Stimulated activated naive CD8-positive, alpha-beta T cell treated with anti-CD3 and anti-CD28 coated beads, Interleukin-15, Interleukin-2, amounts not matched to agents 100 ng/mL and 50 ng/mL, for 24 hours (primary cell): ENCODE measurements around the gene SLC9A9.
"Not testable (repeated sequence)": the region's sequence is repeated elsewhere in the genome, so short reads cannot be mapped to it uniquely, and the experiment has no call there.

Source experiments
- H3K27ac Mint-ChIP-seq: one replicate; pipeline ENCODE4 v1.8.0; 2021; ENCODE audit warnings: mild to moderate bottlenecking, mixed read lengths
- H3K27me3 Mint-ChIP-seq: one replicate; pipeline ENCODE4 v1.8.0; 2021; ENCODE audit warnings: mixed read lengths
- H3K36me3 Mint-ChIP-seq: one replicate; pipeline ENCODE4 v1.8.0; 2021; ENCODE audit warnings: low read depth, mixed read lengths
- H3K4me1 Mint-ChIP-seq: one replicate; pipeline ENCODE4 v1.8.0; 2021; ENCODE audit warnings: low read depth, mixed read lengths
- H3K4me3 Mint-ChIP-seq: one replicate; pipeline ENCODE4 v1.8.0; 2021; ENCODE audit warnings: mild to moderate bottlenecking, mixed read lengths
- H3K9me3 Mint-ChIP-seq: one replicate; pipeline ENCODE4 v1.8.0; 2021; ENCODE audit warnings: mixed read lengths

Gene SLC9A9

DNA sequence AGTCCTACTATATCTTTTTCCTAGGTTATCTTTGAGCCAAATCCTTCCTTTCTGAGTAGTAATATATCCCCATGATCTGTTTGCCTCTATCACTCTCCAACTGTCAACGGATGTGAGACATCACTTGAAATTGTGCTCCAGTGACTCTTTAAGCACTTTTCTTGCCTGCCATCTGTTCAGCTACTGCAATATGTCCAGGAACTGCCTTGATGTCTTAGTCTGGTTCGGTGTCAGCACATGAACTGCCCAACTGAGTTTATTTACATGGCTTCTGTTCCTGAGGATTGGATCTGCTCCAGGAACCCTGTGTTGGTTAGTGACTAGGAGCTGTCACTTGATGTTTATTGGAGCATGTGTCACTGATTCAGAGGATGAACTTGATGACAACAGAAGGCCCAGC is 116.5 kb downstream of the SLC9A9 start:
- Mint-ChIP-seq H3K9me3 (no peaks in the 10 kb centered on the region), H3K27ac (no peak overlapping the region), H3K36me3 (no peaks in the 10 kb centered on the region), H3K4me1 (no peaks in the 10 kb centered on the region), H3K4me3 (no peak overlapping the region), H3K27me3 (no peaks in the 10 kb centered on the region)

DNA sequence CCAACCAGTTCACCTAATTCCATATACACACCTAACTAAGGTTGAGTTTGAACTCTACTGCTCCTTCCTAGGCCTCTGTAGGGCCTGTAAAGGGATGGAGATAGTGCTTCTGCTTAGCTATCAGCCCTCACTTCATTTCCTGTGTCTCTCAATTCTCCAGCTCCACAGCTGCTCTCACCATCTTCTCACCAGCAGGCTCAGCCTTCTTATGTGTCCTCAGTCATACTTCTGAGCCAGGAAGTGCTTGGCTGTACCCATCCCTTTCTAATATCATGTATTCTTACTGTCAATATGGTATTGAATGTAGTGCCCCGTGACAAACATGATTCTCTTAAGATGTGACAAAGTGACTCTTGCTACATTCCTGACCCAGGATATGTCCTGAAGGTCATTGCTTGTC is 116.9 kb downstream of the SLC9A9 start:
- Mint-ChIP-seq H3K4me1 (no peaks in the 10 kb centered on the region), H3K27ac (no peak overlapping the region), H3K4me3 (no peak overlapping the region), H3K36me3 (no peaks in the 10 kb centered on the region), H3K9me3 (no peaks in the 10 kb centered on the region), H3K27me3 (no peaks in the 10 kb centered on the region)

DNA sequence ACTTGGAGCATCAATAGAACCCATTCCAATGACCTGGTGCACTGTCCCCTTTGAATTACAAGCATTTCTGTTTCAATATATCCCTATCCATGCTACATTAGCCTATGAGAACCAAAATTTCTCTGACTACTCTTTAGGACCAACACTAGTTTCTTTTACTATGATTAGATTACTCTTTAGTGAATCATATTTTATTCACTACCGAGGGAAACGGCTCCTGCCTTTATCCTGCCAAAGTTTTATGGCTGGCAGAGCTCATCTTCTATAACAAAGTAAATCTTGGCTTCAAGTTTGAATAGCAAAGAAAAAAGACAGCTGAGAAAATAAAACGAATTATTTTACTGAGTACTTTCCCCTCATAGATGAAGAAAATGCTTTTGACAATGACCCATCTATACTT is 120.9 kb downstream of the SLC9A9 start:
- no peaks in the 10 kb centered on the region for H3K27me3 Mint-ChIP-seq
- H3K4me3 Mint-ChIP-seq = no peak overlapping the region
- no peaks in the 10 kb centered on the region for H3K4me1 Mint-ChIP-seq
- H3K9me3 Mint-ChIP-seq = no peaks in the 10 kb centered on the region
- peaks cover 4% of the 10 kb centered on the region for H3K36me3 Mint-ChIP-seq
- H3K27ac Mint-ChIP-seq = no peak overlapping the region

DNA sequence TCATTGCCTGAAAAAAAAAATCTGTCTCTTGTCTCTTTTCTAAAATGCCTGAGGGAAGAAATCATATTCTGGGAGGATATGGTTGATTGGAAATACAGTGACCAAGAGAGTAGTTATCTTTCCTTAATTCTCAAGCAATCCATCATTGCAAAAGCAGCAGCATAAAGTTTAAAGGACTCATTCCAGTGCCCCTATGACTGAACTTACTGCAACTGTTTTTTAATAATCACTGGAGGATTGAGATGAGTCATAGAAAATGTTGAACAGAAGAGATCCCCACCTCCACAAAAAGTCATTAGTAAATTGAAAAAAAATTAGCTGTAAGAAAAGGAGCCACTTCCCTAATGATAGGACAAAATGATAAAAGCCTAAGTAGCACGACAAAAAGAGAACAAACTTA is 121.5 kb downstream of the SLC9A9 start:
- Mint-ChIP-seq H3K9me3 (no peaks in the 10 kb centered on the region), H3K4me3 (no peak overlapping the region), H3K27ac (no peak overlapping the region), H3K4me1 (no peaks in the 10 kb centered on the region), H3K27me3 (no peaks in the 10 kb centered on the region), H3K36me3 (peaks cover 4% of the 10 kb centered on the region)

DNA sequence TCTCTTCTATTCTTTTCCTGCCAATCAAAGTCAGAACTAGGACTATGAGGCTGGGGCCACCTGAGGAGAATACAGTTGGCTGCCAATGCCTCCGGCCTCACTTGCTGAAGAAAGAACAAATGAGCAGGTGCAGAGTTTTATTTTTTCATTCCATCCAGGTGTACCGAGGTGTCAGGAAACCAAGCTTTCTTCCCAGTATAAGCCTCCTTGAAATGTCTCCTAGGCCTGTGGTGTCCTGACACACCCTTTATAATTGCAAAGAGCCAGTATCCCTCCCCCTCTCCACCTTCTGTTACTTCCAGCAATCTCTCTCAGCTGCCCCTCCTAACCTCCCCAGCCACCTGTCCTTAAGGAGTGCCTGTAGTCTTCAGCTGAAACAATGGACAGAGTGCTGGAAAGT is 127.9 kb downstream of the SLC9A9 start:
- Mint-ChIP-seq H3K27ac (no peak overlapping the region), H3K36me3 (peaks cover 4% of the 10 kb centered on the region), H3K4me3 (no peak overlapping the region)

DNA sequence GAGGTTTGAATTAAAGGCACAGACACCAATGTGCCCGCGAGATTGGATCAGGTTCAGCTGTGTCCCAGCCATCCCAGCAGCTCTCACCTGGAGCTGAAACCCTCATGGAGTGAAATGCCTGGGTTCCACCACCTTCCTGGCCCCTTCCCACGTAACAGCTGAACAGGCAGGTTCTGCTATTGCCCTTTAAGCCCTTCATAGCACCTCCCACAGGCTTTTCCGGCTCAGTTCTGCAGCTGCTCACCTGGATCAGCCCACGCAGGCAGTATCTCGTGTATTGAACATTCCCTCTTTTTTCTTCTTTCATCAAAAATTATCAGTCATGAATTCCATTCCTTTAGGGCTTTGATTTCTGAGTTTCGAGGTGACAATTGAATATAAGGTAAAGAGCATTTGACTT is 129.8 kb downstream of the SLC9A9 start:
- no peaks in the 10 kb centered on the region for H3K4me1 Mint-ChIP-seq
- H3K27ac Mint-ChIP-seq = no peak overlapping the region
- no peaks in the 10 kb centered on the region for H3K27me3 Mint-ChIP-seq
- no peak overlapping the region for H3K4me3 Mint-ChIP-seq
- H3K9me3 Mint-ChIP-seq = no peaks in the 10 kb centered on the region
- H3K36me3 Mint-ChIP-seq = no peaks in the 10 kb centered on the region

More for the DNA sequence above, 127.9 kb downstream of the SLC9A9 start:
- no peaks in the 10 kb centered on the region for H3K9me3 Mint-ChIP-seq
- H3K4me1 Mint-ChIP-seq = no peaks in the 10 kb centered on the region
- no peaks in the 10 kb centered on the region for H3K27me3 Mint-ChIP-seq

DNA sequence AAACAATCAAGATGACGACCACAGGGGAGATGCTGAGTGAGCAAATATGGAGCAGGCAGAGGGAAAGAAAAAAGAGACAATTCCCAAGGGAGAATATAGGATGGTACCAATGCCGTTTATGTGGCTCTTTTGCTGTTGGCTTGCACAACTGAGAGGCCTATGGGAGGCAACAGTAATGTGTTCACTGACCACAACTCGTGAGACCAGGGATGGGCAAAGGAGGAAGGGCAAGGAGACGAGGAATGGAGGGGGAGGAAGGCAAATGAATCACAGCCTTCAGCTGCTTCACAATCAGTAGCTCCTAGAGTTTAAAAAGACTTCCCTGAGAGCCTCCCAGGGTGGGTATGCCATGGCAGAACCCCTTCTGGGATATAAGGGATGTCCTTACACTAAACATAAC is 131.5 kb downstream of the SLC9A9 start:
- Mint-ChIP-seq H3K27ac (no peak overlapping the region), H3K4me3 (no peak overlapping the region), H3K36me3 (no peaks in the 10 kb centered on the region), H3K9me3 (no peaks in the 10 kb centered on the region), H3K4me1 (no peaks in the 10 kb centered on the region), H3K27me3 (no peaks in the 10 kb centered on the region)

DNA sequence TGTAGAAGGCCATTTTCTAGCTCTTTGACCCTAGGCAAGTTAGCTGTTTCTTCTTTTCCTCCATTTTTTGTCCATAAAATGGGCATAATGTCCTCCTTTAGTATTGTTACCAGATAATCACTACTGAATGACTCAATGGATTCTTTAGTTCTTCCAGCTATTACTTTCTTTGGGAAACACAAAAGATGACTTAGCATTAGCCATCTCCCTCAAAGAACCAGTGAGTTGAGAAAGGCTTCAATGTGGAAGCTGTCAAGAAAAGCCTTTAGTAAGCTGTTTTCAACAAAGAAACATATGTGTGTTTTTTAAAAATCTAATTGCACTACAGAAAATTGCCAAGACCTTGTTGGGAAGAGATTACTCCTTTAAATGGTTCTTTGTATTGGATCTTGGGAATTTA is 135.7 kb downstream of the SLC9A9 start:
- no peak overlapping the region for H3K4me3 Mint-ChIP-seq

DNA sequence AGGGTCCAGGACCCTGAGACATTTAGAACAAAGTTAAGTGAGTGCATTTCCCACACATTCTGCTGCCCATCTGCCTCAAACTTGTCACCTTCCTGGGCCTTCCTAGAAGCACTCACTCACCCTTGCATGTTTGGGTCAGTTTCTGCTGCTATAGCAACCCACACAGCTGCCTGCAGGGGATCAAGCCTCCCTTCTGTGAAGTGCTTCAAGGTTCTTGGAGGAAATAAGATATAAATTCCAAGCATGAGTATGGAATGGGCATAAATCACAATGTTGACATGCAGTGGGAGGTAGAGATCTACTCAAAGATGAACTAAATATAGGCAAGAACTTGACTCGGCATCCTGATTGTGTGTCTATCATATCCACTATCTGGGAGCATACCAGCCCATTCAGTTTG is 140.4 kb downstream of the SLC9A9 start:
- Mint-ChIP-seq H3K27me3 (no peaks in the 10 kb centered on the region), H3K27ac (no peak overlapping the region), H3K4me3 (no peak overlapping the region), H3K9me3 (no peaks in the 10 kb centered on the region), H3K36me3 (no peaks in the 10 kb centered on the region), H3K4me1 (no peaks in the 10 kb centered on the region)

More for the DNA sequence above, 135.7 kb downstream of the SLC9A9 start:
- H3K4me1 Mint-ChIP-seq = no peaks in the 10 kb centered on the region
- H3K27ac Mint-ChIP-seq = no peak overlapping the region
- H3K9me3 Mint-ChIP-seq = no peaks in the 10 kb centered on the region
- H3K36me3 Mint-ChIP-seq = no peaks in the 10 kb centered on the region
- no peaks in the 10 kb centered on the region for H3K27me3 Mint-ChIP-seq

DNA sequence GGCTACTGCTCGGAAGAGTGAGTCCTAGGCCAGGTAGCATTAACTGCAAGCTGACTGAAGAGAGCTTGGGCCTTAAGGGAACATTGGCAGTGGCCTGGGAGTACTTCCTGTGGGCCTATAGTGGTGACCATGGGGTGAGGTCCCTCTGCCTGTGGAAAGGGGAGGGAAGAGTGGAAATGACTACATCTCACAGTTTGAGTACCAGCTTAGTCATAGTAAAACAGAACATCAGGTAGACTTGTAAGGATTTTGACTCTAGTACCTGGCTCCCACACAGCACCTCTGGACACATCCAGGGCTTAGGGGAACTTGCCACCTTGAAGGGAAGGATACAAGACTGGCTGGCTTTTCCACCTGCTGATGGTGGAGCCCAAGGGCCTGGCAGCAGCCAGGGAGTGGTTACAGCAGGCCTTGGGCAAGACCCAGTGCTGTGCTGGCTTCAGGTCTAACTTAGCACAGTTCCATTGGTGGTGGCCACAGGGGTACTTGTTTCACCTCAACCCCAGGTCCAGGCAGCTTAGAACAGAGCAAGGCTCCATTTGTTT is 147.8 kb downstream of the SLC9A9 start:
- H3K36me3 Mint-ChIP-seq = no peaks in the 10 kb centered on the region
- no peaks in the 10 kb centered on the region for H3K27me3 Mint-ChIP-seq
- no peaks in the 10 kb centered on the region for H3K4me1 Mint-ChIP-seq
- H3K27ac Mint-ChIP-seq = no peak overlapping the region
- H3K4me3 Mint-ChIP-seq = no peak overlapping the region
- H3K9me3 Mint-ChIP-seq = no peaks in the 10 kb centered on the region

DNA sequence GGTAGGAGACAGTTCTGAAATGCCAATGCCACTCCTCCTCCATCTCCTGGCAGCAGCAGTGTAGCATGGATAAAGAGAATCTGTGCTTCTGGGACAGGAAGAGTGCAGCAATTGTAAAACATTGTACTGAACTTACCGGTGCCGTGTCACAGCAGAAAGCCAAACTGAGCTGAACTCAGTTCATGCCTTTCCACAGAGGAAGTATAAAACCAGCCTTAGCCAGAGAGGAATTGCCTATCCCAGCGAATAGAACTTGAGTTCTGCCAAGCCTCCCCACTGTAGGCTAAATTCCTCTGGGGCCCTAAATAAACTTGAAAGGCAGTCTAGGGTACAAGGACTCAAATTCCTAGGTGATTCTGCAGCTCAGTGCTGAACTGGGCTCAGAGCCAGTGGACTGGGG is 148.8 kb downstream of the SLC9A9 start:
- Mint-ChIP-seq H3K4me3 (no peak overlapping the region), H3K4me1 (no peaks in the 10 kb centered on the region), H3K27ac (no peak overlapping the region), H3K27me3 (no peaks in the 10 kb centered on the region), H3K9me3 (no peaks in the 10 kb centered on the region), H3K36me3 (no peaks in the 10 kb centered on the region)

DNA sequence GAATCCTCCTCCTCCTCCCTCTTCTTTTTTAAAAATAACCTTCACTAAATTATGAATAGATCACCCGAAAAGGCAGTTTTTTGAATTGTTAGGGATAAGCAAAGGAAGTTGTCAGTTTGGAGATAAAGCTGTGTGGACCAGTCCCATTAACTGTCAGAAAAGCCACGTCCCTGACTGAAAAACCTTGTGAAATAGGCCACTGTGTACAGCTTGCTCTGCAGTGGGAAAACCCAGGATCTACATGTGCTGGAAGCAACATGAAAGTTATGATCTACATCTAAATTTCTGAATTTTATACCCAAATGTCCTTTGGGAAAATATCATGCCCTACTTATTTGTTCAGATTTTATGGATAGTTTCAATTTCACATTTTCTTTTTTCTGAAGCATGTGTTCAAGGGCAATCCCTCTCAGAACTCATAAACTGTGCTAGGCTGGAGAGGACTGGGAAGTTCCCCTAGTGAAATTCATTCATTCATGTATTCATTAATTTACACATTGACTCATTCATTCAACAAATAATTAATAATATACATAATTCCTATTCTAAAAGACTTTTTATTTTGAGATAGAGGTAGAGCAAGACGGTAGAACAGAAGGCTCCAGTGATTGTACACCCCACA is 149.5 kb downstream of the SLC9A9 start:
- Mint-ChIP-seq H3K27me3 (no peaks in the 10 kb centered on the region), H3K4me1 (no peaks in the 10 kb centered on the region), H3K27ac (no peak overlapping the region), H3K36me3 (no peaks in the 10 kb centered on the region), H3K4me3 (no peak overlapping the region), H3K9me3 (no peaks in the 10 kb centered on the region)

DNA sequence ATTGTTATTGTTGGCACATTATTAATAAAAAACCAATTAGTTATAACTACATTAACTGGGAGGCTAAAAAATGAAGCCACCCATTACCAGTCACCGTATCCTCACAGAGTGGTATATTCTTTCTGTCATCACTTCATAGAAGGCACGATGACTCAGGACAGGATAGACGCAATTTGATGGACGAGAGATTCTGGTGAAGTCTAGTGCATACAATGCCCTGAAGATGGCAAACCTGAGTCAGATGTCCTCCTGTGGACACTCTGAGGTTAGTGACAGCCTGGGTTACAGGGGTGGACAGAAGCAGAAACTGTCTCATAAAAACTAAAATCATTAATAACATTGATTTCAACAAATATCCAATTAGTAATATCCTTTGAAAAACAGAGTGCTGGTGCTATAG is 150.3 kb downstream of the SLC9A9 start:
- Mint-ChIP-seq H3K9me3 (no peaks in the 10 kb centered on the region), H3K27me3 (no peaks in the 10 kb centered on the region), H3K36me3 (no peaks in the 10 kb centered on the region), H3K4me3 (no peak overlapping the region), H3K4me1 (no peaks in the 10 kb centered on the region), H3K27ac (no peak overlapping the region)

DNA sequence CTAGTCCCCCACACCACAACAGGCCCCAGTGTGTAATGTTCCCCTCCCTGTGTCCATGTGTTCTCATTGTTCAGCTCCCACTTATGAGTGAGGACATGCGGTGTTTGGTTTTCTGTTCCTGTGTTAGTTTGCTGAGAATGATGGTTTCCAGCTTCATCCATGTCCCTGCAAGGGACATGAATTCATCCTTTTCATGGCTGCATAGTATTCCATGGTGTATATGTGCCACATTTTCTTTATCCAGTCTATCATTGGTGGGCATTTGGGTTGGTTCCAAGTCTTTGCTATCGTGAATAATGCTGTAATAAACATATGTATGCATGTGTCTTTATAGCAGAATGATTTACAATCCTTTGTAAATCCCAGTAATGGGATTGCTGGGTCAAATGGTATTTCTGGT is 152.9 kb downstream of the SLC9A9 start:
- H3K9me3 Mint-ChIP-seq, H3K36me3 Mint-ChIP-seq, H3K4me1 Mint-ChIP-seq, H3K27me3 Mint-ChIP-seq, H3K4me3 Mint-ChIP-seq, H3K27ac Mint-ChIP-seq: not testable (repeated sequence)

DNA sequence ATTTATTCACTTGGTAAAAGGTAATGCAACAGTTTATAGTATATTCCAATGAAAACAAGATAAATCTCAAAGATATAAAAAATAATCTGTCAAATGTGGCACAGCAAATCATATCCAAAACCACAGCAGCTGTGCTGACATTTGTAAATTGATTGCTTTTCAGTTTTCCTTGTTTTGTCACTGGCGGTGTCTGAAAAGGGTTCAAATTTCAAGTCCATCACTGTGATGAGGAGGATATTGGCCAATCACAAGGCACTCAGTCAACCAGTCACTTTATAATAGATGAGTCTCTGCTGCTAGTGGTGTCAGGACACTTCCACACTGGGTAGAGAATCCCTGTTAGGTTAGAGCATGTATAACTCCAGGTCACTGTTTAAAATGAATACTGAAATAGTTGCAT is 154.8 kb downstream of the SLC9A9 start:
- Mint-ChIP-seq H3K4me3 (no peak overlapping the region), H3K36me3 (peaks cover 5% of the 10 kb centered on the region), H3K27ac (no peak overlapping the region), H3K9me3 (no peaks in the 10 kb centered on the region), H3K4me1 (no peaks in the 10 kb centered on the region), H3K27me3 (no peaks in the 10 kb centered on the region)

DNA sequence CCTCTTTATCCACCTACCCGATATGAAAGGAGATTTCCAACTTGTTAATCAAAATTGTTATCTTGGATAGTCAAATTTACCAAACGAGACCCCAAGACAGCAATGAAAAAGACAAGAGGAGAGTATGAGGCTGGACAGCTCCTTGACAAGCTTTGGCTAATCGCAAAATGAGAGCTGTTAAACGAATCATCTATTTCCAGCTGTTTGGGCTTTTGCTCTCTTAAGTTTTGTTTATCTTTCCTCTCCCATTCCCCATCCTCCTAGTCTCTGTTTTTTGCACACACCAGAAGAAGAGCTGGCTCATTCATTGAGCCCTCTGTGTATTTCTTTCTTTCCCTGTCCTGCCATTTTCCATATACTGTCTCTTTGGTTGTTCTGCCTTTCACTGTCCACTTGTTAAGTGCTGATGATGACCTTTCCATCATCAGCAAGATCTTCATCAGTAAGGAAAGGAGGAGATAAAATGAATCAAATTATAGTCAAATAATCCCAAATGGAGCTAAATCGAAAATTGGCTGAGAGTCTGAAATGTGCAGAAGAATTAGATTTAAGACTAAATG is 161.6 kb downstream of the SLC9A9 start:
- Mint-ChIP-seq H3K27ac (no peak overlapping the region), H3K9me3 (no peaks in the 10 kb centered on the region), H3K4me1 (no peaks in the 10 kb centered on the region), H3K4me3 (no peak overlapping the region), H3K27me3 (no peaks in the 10 kb centered on the region), H3K36me3 (peaks cover 4% of the 10 kb centered on the region)
